Measurements from ENCODE around the gene SMARCE1.

- TF ChIP-seq CTCF (optimal IDR thresholded peaks at IDR 0.05 in 1 of 3, IDR thresholded peaks at IDR 0.05 in 1 of 3, conservative IDR thresholded peaks at IDR 0.05 in 1 of 3; ENCODE audit: extremely low read depth in 1 of 3, insufficient read depth in 2 of 3, low read length in 3 of 3): no peak
- TF ChIP-seq EZH2 (IDR thresholded peaks at IDR 0.05; ENCODE audit: low read length): no peak
These were observed 35.7 kb downstream of the SMARCE1 start for GRCh38 chr17:40611840-40612474.
